HUES48 (cell line): ENCODE results near the gene THSD8.
A peak's percentile ranks its signal among the peaks of the same experiment; 100 is the strongest.
"Not testable (repeated sequence)": the region's sequence is repeated elsewhere in the genome, so short reads cannot be mapped to it uniquely, and the experiment has no call there.

Experiments used
- H3K27ac ChIP-seq: one replicate; pipeline ENCODE4 v1.7.0; 2013; ENCODE audit warnings: low read depth, low read length, inconsistent platforms
- H3K27me3 ChIP-seq: 2 replicates; pipeline ENCODE4 v1.6.1; 2013; ENCODE audit warnings: mild to moderate bottlenecking, low read length; ENCODE audit not compliant: control insufficient read depth, insufficient read depth
- H3K36me3 ChIP-seq: 2 replicates; pipeline ENCODE4 v1.6.1; 2013; ENCODE audit warnings: low read length; ENCODE audit not compliant: control insufficient read depth, insufficient read depth
- H3K4me1 ChIP-seq: 2 replicates; pipeline ENCODE4 v1.6.1; 2013; ENCODE audit warnings: mild to moderate bottlenecking, low read length; ENCODE audit not compliant: control insufficient read depth, insufficient read depth
- H3K4me3 ChIP-seq: 2 replicates; pipeline ENCODE4 v1.5.1; 2013; ENCODE audit warnings: mild to moderate bottlenecking, low read depth, low read length
- H3K9ac ChIP-seq: 2 replicates; pipeline ENCODE4 v1.6.1; 2013; ENCODE audit warnings: mild to moderate bottlenecking, low read depth, low read length, moderate library complexity
- H3K9me3 ChIP-seq: 2 replicates; pipeline ENCODE4 v1.6.1; 2013; ENCODE audit warnings: low read length; ENCODE audit not compliant: control insufficient read depth, insufficient read depth

The THSD8 gene

GRCh38 chr19:12794196-12794941, 7.5 kb upstream of the THSD8 start:
- peaks cover 31% of the 10 kb centered on the region for H3K27me3 ChIP-seq
- H3K4me3 ChIP-seq = peak overlapping the region; percentile 78
- peak overlapping the region; percentile 93 for H3K27ac ChIP-seq
- H3K4me1 ChIP-seq = peaks cover 25% of the 10 kb centered on the region
- H3K36me3 ChIP-seq = peaks cover 7% of the 10 kb centered on the region
- no peaks in the 10 kb centered on the region for H3K9me3 ChIP-seq
- H3K9ac ChIP-seq = peak overlapping the region; percentile 71

GRCh38 chr19:12794971-12795381, 6.9 kb upstream of the THSD8 start:
- Histone ChIP-seq H3K27ac (no peak overlapping the region), H3K9me3 (no peaks in the 10 kb centered on the region), H3K4me1 (peaks cover 24% of the 10 kb centered on the region), H3K27me3 (peaks cover 31% of the 10 kb centered on the region), H3K36me3 (peaks cover 13% of the 10 kb centered on the region), H3K4me3 (no peak overlapping the region), H3K9ac (no peak overlapping the region)

GRCh38 chr19:12796146-12797071, 5.5 kb upstream of the THSD8 start:
- no peaks in the 10 kb centered on the region for H3K9me3 ChIP-seq
- no peak overlapping the region for H3K4me3 ChIP-seq
- H3K9ac ChIP-seq = no peak overlapping the region
- H3K4me1 ChIP-seq = peaks cover 21% of the 10 kb centered on the region
- H3K27me3 ChIP-seq = peaks cover 20% of the 10 kb centered on the region
- H3K36me3 ChIP-seq = peaks cover 19% of the 10 kb centered on the region
- no peak overlapping the region for H3K27ac ChIP-seq

- H3K4me3 ChIP-seq = no peak overlapping the region
- H3K9ac ChIP-seq = no peak overlapping the region
- H3K36me3 ChIP-seq = peaks cover 19% of the 10 kb centered on the region
- H3K4me1 ChIP-seq = peaks cover 21% of the 10 kb centered on the region
- no peak overlapping the region for H3K27ac ChIP-seq
- H3K27me3 ChIP-seq = peaks cover 13% of the 10 kb centered on the region
- H3K9me3 ChIP-seq = no peaks in the 10 kb centered on the region
These were observed 4.7 kb upstream of the THSD8 start for GRCh38 chr19:12797141-12797587.

GRCh38 chr19:12797607-12798006, 4.3 kb upstream of the THSD8 start:
- H3K36me3 ChIP-seq = peaks cover 19% of the 10 kb centered on the region
- not testable (repeated sequence) for H3K9ac ChIP-seq, H3K4me3 ChIP-seq, H3K27ac ChIP-seq, H3K9me3 ChIP-seq, H3K27me3 ChIP-seq
- peaks cover 21% of the 10 kb centered on the region for H3K4me1 ChIP-seq

GRCh38 chr19:12799742-12800465, 2.0 kb upstream of the THSD8 start:
- Histone ChIP-seq H3K36me3 (peaks cover 19% of the 10 kb centered on the region), H3K27ac (no peak overlapping the region), H3K9ac (no peak overlapping the region), H3K27me3 (no peaks in the 10 kb centered on the region), H3K9me3 (no peaks in the 10 kb centered on the region), H3K4me1 (peaks cover 14% of the 10 kb centered on the region), H3K4me3 (peak overlapping the region; percentile 70; the same call in 1 of the 2 replicates)

GRCh38 chr19:12800466-12800770, 1.5 kb upstream of the THSD8 start:
- Histone ChIP-seq H3K27ac (no peak overlapping the region), H3K36me3 (peaks cover 19% of the 10 kb centered on the region), H3K9me3 (no peaks in the 10 kb centered on the region), H3K4me3 (peak overlapping the region; percentile 70), H3K4me1 (peaks cover 14% of the 10 kb centered on the region), H3K27me3 (no peaks in the 10 kb centered on the region), H3K9ac (peak overlapping the region; percentile 48; the same call in 1 of the 2 replicates)

- Histone ChIP-seq H3K9ac (peak overlapping the region; percentile 48), H3K27me3 (no peaks in the 10 kb centered on the region), H3K4me3 (peak overlapping the region; percentile 70), H3K36me3 (peaks cover 19% of the 10 kb centered on the region), H3K9me3 (no peaks in the 10 kb centered on the region), H3K4me1 (peaks cover 13% of the 10 kb centered on the region), H3K27ac (peak overlapping the region; percentile 33)
These were observed 875 bp upstream of the THSD8 start for GRCh38 chr19:12800923-12801465.

- Histone ChIP-seq H3K27ac (no peak overlapping the region), H3K4me1 (peaks cover 11% of the 10 kb centered on the region), H3K27me3 (no peaks in the 10 kb centered on the region)
These were observed 618 bp downstream of the THSD8 start for GRCh38 chr19:12802267-12803106.

GRCh38 chr19:12804051-12804450, 2.2 kb downstream of the THSD8 start:
- H3K4me1 ChIP-seq = peaks cover 11% of the 10 kb centered on the region
- H3K27ac ChIP-seq = no peak overlapping the region
- H3K27me3 ChIP-seq = no peaks in the 10 kb centered on the region
- H3K4me3 ChIP-seq = no peak overlapping the region
- no peak overlapping the region for H3K9ac ChIP-seq
- H3K9me3 ChIP-seq = no peaks in the 10 kb centered on the region
- peaks cover 24% of the 10 kb centered on the region for H3K36me3 ChIP-seq

More at GRCh38 chr19:12802267-12803106, 618 bp downstream of the THSD8 start:
- Histone ChIP-seq H3K4me3 (peak overlapping the region; percentile 70), H3K36me3 (peaks cover 19% of the 10 kb centered on the region), H3K9ac (no peak overlapping the region), H3K9me3 (no peaks in the 10 kb centered on the region)
